ENCODE data around the gene NEK11.

DNA sequence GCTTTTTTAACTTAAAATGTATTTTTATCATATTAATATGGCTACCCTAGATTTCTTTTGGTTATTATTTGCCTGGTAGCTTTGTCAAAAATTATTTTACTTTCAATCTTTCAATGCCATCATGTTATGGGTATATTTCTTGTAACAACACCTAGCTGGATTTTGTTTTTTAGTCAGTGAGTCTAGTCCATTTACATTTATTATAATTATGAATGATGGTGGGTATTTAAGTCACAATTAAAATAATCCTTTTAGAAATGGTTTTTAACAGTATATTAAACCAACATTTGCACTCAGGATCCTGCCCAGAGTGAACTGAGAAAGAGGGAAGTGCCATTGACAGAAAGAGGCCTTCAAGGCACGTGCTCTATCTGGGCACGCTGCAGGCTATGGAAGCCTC, 315.1 kb downstream of the NEK11 start:
- TF ChIP-seq CTCF (IDR thresholded peaks at IDR 0.05; ENCODE audit: insufficient read depth, low read depth, low read length) (no peak), EZH2 (IDR thresholded peaks at IDR 0.05; ENCODE audit: insufficient read depth, low read length) (no peak)
